NCI-H1417 (cell line): ENCODE results near the gene GALNT8.
"Not testable (repeated sequence)": the region's sequence is repeated elsewhere in the genome, so short reads cannot be mapped to it uniquely, and the experiment has no call there.

ENCODE experiments used
- DNase-seq, 3 experiments: peaks; one replicate each; lab custom pipeline; 2025; lab: John Stamatoyannopoulos, UW

Gene GALNT8

DNA sequence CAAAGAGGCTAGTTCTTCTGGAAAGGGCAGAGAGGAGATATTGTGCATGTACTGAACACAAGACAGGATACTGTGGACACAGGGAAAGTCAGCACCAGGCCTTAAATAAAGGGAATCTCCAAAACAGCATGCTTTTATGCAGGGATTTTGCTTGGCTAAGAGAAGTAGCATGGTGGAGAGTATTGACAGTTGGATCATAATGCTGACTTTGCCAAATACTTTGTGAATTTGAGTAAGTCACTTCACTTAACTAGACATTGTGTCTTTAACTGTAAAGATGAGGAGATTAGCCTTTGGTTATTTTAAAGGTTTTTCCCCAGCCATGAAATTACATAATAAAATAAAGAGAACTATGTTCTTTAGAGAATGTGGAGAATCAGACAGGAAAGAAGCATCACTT lies 24.5 kb downstream of the GALNT8 start:
- no peak for DNase-seq

DNA sequence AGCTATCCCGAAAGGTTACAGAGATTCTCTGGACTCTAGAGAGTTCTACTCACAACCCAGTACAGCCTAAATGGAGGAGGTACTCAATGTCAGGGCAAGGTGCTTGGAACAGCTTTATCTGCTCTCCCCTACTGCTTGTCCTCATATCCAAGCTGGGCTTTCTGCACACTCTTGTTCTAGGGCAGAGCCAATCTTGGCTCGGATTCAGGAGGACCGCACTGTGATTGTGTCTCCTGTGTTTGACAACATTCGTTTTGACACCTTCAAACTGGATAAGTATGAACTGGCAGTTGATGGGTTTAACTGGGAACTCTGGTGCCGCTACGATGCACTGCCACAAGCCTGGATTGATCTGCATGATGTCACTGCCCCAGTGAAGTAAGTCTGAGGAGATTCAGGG lies 25.0 kb downstream of the GALNT8 start:
- DNase-seq, result no peak

DNA sequence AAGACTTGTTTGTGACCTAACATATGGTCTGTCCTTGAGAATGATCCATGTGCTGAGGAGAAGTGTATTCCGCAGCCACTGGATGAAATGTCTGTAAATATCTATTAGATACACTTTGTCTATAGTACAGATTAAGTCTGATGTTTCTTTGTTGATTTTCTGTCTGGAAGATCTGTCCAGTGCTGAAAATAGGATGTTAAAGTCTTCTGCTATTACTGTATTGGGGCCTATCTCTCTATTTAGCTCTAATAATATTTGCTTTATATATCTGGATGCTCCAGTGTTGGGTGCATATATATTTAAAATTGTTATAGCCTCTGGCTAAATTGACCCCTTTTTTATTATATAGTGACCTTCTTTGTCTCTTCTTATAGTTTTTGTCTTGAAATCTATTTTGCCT lies 31.5 kb downstream of the GALNT8 start:
- not testable (repeated sequence) for DNase-seq

DNA sequence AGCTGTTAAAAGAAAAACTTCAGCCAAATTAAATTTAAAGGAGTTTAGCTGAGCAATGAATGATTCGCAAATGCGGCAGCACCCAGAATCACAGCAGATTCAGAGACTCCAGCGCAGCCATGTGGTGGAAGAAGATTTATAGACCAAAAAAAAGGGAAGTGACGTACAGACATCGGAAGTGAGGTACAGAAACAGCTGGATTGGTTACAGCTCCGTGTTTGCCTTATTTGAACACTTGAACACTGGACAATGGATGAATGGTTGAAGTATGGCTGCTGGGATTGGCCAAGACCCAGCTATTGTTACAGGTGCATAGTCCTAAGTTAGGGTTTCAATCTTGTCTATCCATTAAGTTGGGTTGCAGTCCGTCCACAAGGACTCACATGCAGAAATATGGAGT lies 42.6 kb downstream of the GALNT8 start:
- DNase-seq, result no peak

DNA sequence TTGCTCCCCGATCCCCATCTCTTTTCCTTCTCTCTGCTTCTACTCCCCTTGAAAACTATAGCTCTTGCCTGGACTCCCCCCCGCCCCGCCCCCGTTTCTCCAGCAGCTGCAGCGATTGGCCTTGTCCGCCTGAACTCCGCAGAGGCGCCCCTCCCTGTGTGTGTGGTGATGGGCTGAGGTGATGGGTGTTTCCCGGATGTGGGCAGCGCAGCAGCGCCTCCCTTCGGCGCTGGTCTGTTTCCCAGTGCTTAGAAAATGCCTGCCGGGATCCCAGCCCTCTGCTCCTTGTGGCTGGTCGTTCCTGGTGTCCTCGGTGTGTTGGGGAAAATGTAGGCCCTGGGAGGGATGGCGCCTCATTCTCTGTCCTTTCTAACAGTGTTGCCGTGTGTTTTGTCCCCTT lies 43.3 kb downstream of the GALNT8 start:
- DNase-seq, result peak in 1 of 3 experiments; percentile 81

DNA sequence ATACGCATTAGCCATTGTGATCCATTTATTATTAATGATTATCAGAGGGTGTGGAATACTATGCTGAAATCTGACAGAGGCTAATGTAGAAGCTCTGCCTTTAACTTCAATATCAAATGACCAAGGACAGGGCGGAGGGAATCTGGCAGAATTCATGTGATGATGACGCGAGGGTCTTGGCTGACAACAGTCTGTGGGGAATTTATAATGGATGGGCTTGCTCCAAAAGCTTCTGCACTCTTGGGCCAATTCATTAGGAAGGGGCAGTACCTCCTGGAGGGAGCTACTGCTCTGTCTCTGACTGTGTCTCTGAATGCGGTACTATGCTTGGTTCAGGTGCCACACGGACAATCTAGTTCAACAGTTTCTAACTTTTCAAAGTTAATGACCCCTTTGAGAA lies 46.2 kb downstream of the GALNT8 start:
- DNase-seq, result no peak

DNA sequence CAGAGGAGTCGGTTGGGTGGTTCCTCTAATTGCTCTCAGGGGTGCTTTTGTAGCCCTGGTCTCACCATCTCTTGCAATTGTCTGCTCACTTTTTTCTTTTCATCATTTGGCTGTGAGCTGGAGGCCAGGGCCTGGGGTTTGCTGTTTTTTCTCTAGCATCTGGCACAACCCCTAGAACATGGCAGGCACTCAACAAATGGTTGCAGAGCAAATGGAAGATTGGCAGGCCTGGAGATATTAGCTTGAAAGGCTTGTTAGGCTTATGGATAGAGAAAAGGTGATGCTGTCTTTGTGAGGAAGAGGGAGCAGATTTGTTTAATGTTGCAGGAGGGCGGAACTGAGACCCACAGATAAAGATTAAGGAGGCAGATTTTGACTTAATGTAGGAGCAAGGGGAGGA lies 47.0 kb downstream of the GALNT8 start:
- no peak for DNase-seq

DNA sequence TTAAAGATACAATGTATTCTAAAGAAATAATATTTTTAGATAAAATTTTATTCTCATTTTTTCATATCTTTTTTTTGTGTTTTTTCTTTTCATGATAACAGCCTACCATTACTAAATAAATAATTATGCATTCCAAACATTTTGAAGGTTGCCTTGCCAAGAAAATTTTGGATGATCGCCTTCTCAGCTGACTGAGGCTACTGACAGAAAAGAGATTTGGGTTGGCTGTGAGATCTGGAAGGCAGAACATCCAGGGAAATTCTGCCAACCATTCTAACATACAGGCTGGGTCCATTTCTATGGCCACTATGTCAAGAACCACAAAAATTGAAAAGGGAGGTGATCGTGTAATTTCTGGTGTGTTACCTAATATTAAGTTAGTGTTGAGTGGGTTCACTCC lies 48.1 kb downstream of the GALNT8 start:
- no peak for DNase-seq

DNA sequence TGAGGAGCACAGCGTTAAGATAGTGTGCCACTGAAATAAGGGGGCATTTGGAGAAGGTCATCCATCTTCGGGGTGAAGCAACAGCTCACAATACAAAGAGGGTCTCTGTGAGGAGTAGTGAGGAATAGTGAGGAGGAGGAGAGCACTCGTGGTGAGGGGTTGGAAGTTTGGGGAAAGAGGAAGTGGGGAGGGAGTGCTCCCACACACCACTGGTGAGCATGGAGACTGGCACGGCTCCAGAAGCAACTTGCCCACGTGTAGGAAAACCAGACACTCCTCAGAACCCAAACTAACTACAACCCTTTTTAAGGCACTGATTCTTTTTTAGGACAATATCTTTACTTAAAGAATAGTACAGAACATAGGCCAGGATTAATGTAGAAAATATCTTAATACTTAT lies 48.9 kb downstream of the GALNT8 start:
- DNase-seq, result no peak

DNA sequence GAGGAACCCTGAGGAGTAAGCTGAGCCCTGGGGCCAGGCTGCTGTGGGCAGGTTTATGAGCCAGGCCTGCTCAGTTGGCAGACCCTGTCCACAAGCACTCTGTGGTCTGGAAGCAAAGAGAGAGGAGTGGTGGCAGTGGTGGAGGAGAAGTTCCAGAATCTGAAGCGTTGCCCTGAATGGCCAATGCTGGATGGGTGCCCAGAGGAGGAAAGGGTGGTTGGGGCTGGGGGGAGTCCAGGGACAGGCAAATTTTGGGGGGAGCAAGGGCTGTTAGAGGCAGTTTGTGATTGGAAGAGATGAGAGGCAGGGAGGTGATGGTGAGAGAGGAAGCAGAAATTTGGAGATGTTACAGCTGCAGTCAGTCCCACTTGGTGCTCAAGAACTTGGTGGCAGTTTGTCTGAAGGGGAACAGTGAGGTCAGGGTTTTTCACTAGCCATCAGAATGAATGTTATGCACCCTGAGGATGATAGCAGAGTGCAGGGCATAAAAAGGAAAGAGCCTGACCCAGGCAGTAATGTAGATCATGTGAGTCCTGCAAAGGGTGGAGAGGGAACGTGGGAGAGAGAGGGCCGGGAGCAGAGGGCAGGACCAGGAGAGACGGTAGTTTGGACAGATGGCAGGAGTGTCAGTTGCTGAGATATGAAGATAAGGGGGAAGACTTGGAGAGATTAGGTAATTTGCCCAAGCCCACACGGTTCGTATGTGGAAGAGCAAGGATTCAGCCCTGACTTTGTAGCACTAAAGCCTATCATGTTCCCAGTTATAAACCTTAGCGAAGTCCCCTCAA lies 51.2 kb downstream of the GALNT8 start:
- no peak for DNase-seq

DNA sequence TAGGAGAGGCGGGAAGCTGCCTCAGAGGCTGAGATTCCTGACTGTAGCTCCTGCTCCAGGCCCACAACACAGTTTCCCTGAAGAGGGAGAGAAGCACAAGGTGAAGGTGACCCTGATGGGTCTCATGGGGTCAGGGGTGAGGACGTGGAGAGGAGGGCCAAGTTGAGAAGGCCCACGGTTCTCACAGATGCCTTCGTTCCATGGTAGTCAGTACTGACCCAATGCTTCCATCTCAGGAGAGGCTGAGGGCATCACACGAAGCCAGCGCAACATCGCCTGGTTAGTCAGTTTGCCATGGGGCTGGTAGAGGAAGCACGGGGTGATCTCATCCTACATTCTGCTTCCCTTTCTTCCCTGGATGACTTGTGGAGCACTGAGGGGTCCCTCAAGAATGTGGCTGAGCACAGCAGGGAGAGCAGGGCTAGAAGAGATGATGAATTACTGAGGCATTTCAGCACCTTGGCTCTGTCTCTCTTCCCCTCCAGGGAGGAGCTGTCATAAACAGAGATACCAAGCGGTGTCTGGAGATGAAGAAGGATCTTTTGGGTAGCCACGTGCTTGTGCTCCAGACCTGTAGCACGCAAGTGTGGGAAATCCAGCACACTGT lies 51.9 kb downstream of the GALNT8 start:
- DNase-seq, result no peak

DNA sequence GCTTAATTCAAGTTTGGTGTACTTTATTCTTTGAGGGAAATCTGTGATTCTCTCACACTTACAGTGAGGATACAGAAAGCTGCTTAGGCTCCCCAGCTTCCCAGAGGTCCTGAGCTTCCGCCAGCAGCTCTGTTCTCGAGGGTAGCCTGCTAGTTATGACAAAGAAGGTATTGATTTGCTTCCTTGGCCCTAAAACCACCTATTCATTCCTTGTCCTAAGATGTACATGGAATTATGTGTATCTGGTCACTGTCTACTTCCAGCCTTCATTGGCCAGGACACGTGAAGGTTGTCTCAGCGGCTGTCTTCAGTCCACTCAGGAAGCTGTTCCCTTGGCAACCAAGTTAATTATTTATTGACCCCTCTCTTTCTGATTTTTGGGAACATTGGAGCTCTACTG lies 55.7 kb downstream of the GALNT8 start:
- DNase-seq, result no peak

DNA sequence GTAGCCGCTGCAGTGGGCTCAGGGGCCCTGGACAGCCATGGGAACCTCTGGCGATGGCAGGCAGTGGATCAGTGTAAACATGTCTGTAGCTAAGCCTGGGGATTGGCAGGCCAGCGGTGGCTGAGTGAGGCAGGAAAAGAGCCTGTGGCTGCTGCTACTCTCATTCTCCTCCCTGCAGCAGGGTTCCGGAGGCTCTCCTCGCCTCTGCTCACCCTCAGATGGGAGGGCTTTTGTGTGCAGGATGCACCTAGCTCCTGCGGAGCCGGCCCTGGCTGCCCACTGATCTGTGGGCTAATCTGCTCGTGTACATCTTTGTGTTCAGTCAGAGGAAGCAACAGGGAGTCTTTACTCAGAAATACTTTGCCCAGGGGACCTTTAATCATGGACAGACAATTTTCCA lies 59.5 kb downstream of the GALNT8 start:
- DNase-seq, result peak in 1 of 3 experiments; percentile 25

DNA sequence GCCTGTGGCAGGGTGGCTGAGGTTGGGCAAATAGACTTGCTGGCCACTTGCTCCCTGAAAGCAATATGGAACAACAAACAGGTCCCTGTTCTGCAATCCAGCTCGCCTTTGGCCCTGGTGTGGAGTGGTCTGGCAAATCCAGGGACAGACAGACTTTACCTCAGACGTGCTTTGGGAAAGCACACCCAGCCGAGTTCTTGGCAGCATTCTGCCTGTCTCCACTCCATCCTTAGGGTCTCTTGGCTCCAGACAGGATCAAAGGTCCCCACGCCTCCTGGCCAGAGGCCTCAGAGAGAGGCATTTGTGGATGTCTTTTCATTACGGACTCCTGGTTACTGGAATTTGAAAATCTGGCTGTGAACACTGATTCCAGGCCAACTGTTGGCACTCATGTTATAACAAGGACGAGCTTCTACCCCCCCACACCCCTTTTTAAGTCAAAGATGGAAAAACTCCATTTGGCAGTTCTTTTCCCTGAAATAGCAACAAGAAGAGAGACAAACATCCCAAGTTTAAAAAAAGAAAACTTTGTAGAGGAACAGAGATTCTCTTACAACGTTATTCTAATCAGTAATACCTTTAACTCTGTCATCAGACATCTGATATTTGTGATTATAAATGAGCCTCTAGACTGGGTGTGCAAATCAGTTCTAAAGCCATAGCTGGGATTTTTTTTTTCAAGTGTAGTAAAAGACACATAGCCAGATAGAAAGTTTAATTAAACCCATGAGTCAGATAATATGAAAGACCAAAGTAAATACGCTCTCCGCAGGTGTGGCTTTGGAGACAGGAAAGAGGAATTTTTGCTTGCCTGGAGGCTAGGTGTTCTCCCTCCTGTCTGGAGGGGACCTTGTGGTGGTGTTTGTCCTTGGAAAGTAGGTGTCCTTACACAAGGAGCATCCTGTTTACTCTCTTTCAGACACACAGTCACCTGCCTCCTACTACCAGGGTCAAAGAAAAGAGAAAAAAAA lies 60.7 kb downstream of the GALNT8 start:
- DNase-seq, result peak in 2 of 3 experiments; percentile 26 to 56

DNA sequence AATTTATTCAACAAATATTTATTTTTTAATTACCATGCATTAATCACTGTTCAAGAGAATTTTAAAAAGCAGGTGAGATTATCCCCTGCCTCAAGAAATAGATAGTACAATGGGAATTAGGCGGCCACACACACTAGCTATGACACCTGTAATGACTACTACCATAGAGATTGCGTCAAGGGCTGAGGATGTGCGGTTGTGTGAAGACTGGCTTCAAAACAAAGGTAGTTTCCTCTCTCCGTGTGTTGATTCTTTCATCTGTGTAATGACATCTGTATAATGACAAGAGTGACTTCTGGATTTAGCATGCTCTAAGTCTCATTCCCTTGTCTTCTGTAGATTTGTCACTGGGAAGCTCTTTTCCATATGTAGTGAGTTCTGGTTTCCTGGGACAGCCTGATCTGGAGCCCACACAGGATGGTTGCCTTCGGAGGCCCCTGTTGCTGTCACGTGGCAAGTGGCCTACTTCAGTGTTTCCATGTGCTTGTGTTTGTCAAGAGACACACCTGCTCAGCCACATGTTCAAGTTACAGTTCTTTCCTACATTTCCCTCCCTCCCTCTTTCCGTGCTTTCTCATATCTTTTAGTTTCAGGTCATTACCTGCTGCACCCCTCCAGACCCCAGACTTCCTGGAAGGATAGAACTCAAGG lies 64.3 kb downstream of the GALNT8 start:
- no peak for DNase-seq

DNA sequence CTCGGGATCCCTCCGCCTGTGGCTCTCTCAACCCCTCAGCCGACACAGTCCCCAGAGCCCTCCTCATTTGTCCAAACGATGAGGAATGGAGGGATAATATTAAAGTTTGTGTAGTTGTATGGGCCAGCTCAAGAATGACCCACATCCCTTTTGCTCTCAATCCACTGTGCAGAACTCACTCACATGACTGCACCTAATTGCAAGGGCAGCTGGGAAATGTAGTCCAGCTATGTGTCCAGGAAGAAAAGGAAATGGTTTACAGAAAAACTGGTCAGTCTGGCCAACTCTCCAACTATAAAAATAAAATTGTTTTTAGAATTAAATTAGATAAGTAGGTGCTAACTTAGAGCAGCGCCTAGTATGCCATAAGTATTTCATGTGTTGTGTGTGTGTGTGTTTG lies 66.6 kb downstream of the GALNT8 start:
- DNase-seq, result peak in 1 of 3 experiments; percentile 7

DNA sequence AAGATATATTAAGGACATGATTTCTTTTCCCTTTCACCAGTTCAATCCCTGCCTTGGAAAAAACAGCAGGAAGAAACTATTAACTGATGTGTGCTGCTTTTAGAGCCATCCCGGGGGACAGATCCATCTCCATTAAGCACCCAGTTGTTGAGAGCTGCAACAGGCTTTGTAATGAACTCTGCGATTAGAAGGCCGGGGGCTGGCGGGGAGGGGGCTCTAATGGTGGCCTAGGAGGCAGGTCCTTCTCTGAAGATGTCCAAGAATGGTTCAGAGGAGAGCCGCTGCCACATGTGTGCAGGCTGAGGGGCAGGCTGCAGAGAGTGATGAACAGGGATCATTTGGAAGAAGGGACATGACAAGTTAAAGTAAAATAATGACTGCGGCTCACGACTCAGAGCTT lies 67.8 kb downstream of the GALNT8 start:
- peak in 1 of 3 experiments; percentile 38 for DNase-seq

DNA sequence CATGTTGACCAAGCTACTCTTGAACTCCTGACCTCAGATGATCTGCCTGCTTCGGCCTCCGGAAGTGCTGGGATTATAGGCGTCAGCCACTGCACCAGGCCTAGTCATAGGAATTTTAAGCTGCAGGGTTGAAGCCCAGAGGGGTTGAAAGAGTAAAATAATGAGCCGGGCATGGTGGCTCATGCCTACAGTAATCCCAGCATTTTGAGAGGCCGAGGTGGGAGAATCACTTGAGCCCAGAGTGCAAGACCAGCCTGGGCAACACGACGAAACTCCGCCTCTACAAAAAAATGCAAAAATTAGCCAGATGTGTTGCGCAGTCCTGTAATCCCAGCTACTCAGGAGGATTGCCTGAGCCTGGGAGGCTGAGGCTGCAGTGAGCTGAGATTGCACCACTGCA lies 69.6 kb downstream of the GALNT8 start:
- DNase-seq, result no peak

DNA sequence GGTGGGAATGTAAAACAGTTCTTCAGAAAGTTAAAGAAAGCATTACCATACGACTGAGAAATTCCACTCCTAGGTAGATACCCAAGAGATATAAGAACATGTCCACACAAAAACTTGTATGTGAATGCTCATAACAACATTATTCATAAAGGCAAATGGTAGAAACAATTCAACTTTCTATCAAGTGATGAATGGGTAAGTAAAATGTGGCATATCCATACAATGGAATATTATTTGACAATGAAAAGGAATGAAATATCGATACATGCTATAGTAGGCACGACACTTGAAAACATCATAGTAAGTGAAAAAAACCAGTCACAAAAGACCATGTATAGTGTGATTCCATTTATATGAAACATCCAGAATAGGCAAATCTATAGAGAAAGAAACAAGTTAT lies 71.3 kb downstream of the GALNT8 start:
- DNase-seq, result no peak

DNA sequence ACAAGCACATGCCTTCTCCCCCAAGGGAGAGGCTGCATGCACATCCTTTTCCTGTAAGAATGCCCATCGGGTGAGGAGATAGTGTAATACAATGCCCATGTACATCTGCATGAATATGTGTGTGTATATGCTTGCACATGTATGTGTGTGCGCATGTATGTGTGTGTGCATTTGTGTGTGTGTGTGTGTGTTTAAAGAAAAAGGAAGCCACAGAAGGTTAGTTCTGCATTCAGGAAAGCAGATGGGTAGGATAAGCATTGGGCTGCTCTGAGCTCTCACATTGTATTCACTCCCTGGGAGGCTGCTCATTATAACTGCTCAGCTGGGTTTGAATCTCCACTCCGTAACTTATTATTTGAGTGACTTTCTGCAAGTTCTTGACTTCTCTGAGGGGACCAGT lies 74.3 kb downstream of the GALNT8 start:
- DNase-seq, result no peak

DNA sequence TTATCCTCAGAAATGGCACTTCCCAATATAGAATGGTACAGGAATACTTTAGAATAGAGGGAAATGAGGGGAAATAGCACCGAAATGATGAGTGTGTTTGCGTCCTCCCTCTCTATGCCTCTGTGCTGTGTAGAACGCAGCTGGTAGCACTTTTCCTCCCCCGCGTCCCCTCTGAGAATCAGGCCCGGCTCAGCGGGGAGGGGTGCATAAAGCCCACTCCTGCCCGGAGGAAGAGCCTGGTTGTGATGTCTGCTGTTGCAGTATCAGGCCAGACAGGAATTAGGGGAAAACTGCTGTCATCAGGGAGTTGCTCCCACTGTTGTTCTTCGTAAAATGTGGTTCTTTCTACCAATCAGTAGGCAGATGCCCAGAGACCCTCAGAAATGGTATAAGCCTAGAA lies 76.0 kb downstream of the GALNT8 start:
- no peak for DNase-seq
